CD4-positive, alpha-beta memory T cell (primary cell): ENCODE results near the gene POMP. TPM values are rescaled to one million over a fixed set of nuclear protein-coding genes. Genes with fewer than 3 reads are reported as not detected.

Source experiments
- CTCF ChIA-PET: fragments of 350-600 bp; sonication (Branson Sonifier 250); formaldehyde crosslinking; loops from one replicate; lab custom pipeline; 2021; ENCODE audit warnings: inconsistent platforms; ENCODE audit not compliant: partially characterized antibody; lab: Charles Lee
- POLR2A ChIA-PET: fragments of 350-600 bp; sonication (Branson Sonifier 250); formaldehyde crosslinking; loops from one replicate; lab custom pipeline; 2021; ENCODE audit not compliant: partially characterized antibody; lab: Charles Lee
- DNase-seq, 5 donors: peaks; one replicate each; pipeline versions ENCODE4 v3.0.0 to v3.0.0-alpha.2; 2020 to 2022; ENCODE audit warnings: mixed read lengths in 1 of 5
- H3K27ac ChIP-seq: one replicate; pipeline ENCODE4 v1.7.0; 2013; ENCODE audit warnings: low read depth, low read length
- H3K27me3 ChIP-seq: 2 replicates; pipeline ENCODE4 v1.7.0; 2013; ENCODE audit warnings: mild to moderate bottlenecking, low read length, moderate library complexity; ENCODE audit not compliant: insufficient read depth
- H3K36me3 ChIP-seq: 2 replicates; pipeline ENCODE4 v1.7.0; 2013; ENCODE audit warnings: mild to moderate bottlenecking, low read length, moderate library complexity; ENCODE audit not compliant: insufficient read depth
- H3K4me1 ChIP-seq: 2 replicates; pipeline ENCODE4 v1.7.0; 2013; ENCODE audit warnings: mild to moderate bottlenecking, low read length, moderate library complexity; ENCODE audit not compliant: insufficient read depth
- H3K4me3 ChIP-seq, 2 donors: one replicate each; pipeline ENCODE4 v1.7.0; 2013; ENCODE audit warnings: low read length in 2 of 2, mild to moderate bottlenecking in 1 of 2
- H3K9me3 ChIP-seq, 2 donors: one replicate each; pipeline ENCODE4 v1.7.0; 2013; ENCODE audit warnings: low read length in 2 of 2, control low read depth in 1 of 2; ENCODE audit not compliant: control insufficient read depth in 1 of 2
- H3K27ac Mint-ChIP-seq, 7 donors: one replicate each; pipeline ENCODE4 v1.8.0; 2020 to 2021; ENCODE audit warnings: mixed read lengths in 7 of 7, mild to moderate bottlenecking in 6 of 7, inconsistent platforms in 3 of 7, moderate library complexity in 3 of 7
- H3K27me3 Mint-ChIP-seq, 2 donors: one replicate each; pipeline ENCODE4 v1.8.0; 2020 to 2021; ENCODE audit warnings: mixed read lengths in 2 of 2
- H3K36me3 Mint-ChIP-seq, 2 donors: one replicate each; pipeline ENCODE4 v1.8.0; 2020 to 2021; ENCODE audit warnings: mixed read lengths in 2 of 2, inconsistent platforms in 1 of 2, mild to moderate bottlenecking in 1 of 2
- H3K4me1 Mint-ChIP-seq, 4 donors: one replicate each; pipeline ENCODE4 v1.8.0; 2020 to 2021; ENCODE audit warnings: mixed read lengths in 4 of 4, mild to moderate bottlenecking in 1 of 4
- H3K4me3 Mint-ChIP-seq, 8 donors: one replicate each; pipeline ENCODE4 v1.8.0; 2020 to 2021; ENCODE audit warnings: mixed read lengths in 8 of 8, mild to moderate bottlenecking in 7 of 8, moderate library complexity in 6 of 8, inconsistent platforms in 3 of 8
- H3K9me3 Mint-ChIP-seq, 8 donors: one replicate each; pipeline ENCODE4 v1.8.0; 2020 to 2021; ENCODE audit warnings: mixed read lengths in 8 of 8, mild to moderate bottlenecking in 5 of 8, inconsistent platforms in 3 of 8, moderate library complexity in 1 of 8
- intact Hi-C: fragments of 100-400 bp; cut with micrococcal nuclease; formaldehyde crosslinking; loops from one replicate; pipeline ENCODE4 v1.15.1; 2023
- polyA plus RNA-seq, 2 donors: library from polyadenylated mRNA; unstranded; fragments of 300-500 nt; fragmentation: Illumina TruSeq; gene quantifications; one replicate each; pipeline ENCODE4 v1.2.3, GENCODE V29; 2021
- total RNA-seq, 2 experiments: library from RNA; stranded (reverse); gene quantifications; one replicate each; pipeline ENCODE4 v1.2.3, GENCODE V29; 2021

POMP gene
- total and polyA plus RNA-seq, 4 experiments from 2014 or later = 23.0 to 109 (median 56.1) TPM

GRCh38 chr13:28654276-28654675, 4.7 kb upstream of the POMP start:
- Histone ChIP-seq H3K27ac (no peak overlapping the region), H3K36me3 (no peaks in the 10 kb centered on the region), H3K27me3 (no peaks in the 10 kb centered on the region), H3K9me3 (no peaks in the 10 kb centered on the region), H3K4me1 (peaks cover 12% of the 10 kb centered on the region), H3K4me3 (no peak overlapping the region)
- intact Hi-C loops = loop anchor here (10.0 kb wide), 3 partner anchors 141 to 1199 kb away; partner anchors contain the start of genes LNX2, MTIF3 and POLR1D
- ChIA-PET POLR2A (no interaction called here), CTCF (no interaction called here)
- peaks cover 0 to 2% (median 0%) of the 10 kb centered on the region in 8 donors for H3K9me3 Mint-ChIP-seq
- peaks cover 15 to 30% (median 26%) of the 10 kb centered on the region in 4 donors for H3K4me1 Mint-ChIP-seq
- H3K4me3 Mint-ChIP-seq = no peak overlapping the region
- H3K36me3 Mint-ChIP-seq = peaks cover 0 to 12% of the 10 kb centered on the region in 2 donors
- H3K27me3 Mint-ChIP-seq = no peaks in the 10 kb centered on the region
- H3K27ac Mint-ChIP-seq = no peak overlapping the region
- no peak for DNase-seq

GRCh38 chr13:28655561-28655960, 3.4 kb upstream of the POMP start:
- Mint-ChIP-seq H3K9me3 (peaks cover 0 to 2% (median 0%) of the 10 kb centered on the region in 8 donors), H3K27me3 (no peaks in the 10 kb centered on the region), H3K4me3 (peak overlapping the region in 1 of 8 donors; percentile 18), H3K4me1 (peaks cover 19 to 42% (median 36%) of the 10 kb centered on the region in 4 donors), H3K36me3 (peaks cover 0 to 23% of the 10 kb centered on the region in 2 donors), H3K27ac (peak overlapping the region in 5 of 7 donors; percentile 24 to 78 (median 44))
- CTCF ChIA-PET = no interaction called here
- no peaks in the 10 kb centered on the region for H3K9me3 ChIP-seq
- no peak overlapping the region for H3K4me3 ChIP-seq
- H3K4me1 ChIP-seq = peaks cover 23% of the 10 kb centered on the region
- H3K27me3 ChIP-seq = no peaks in the 10 kb centered on the region
- no peak for DNase-seq
- no peaks in the 10 kb centered on the region for H3K36me3 ChIP-seq
- POLR2A ChIA-PET = no interaction called here
- intact Hi-C loops = loop anchor here (10.0 kb wide), 3 partner anchors 139 to 1201 kb away; partner anchors contain the start of genes LNX2, MTIF3 and POLR1D
- H3K27ac ChIP-seq = no peak overlapping the region

- Histone ChIP-seq H3K27me3 (no peaks in the 10 kb centered on the region), H3K36me3 (peaks cover 7% of the 10 kb centered on the region), H3K27ac (peak overlapping the region; percentile 95), H3K4me1 (peaks cover 40% of the 10 kb centered on the region), H3K4me3 (peak overlapping the region; percentile 76 to 93), H3K9me3 (no peaks in the 10 kb centered on the region)
- Mint-ChIP-seq H3K27ac (peak overlapping the region; percentile 96 to 100 (median 98)), H3K4me3 (peak overlapping the region; percentile 95 to 99 (median 98)), H3K36me3 (peaks cover 11 to 30% of the 10 kb centered on the region in 2 donors), H3K27me3 (no peaks in the 10 kb centered on the region), H3K4me1 (peaks cover 34 to 63% (median 54%) of the 10 kb centered on the region in 4 donors), H3K9me3 (peaks cover 0 to 2% (median 0%) of the 10 kb centered on the region in 8 donors)
- intact Hi-C loops = loop anchor here (10.0 kb wide), 3 partner anchors 137 to 1203 kb away; partner anchors contain the start of genes LNX2, MTIF3 and POLR1D
- CTCF ChIA-PET = interaction anchor here (1.0 to 1.7 kb wide), 3 partner anchors 13 to 60 kb away, joined by 3 to 5 read pairs (median 3); partner anchors contain the start of gene SLC46A3
- no peak for DNase-seq
- POLR2A ChIA-PET = interaction anchor here (0.9 to 2.7 kb wide), 8 partner anchors 10 to 1037 kb away, joined by 3 to 41 read pairs (median 4); partner anchors contain the start of genes PAN3 and SLC46A3
Observed at GRCh38 chr13:28657784-28658538, 969 bp upstream of the POMP start.

- ChIA-PET POLR2A (interaction anchor here (0.9 to 2.7 kb wide), 10 partner anchors 10 to 1232 kb away, joined by 3 to 41 read pairs (median 4); partner anchors contain the start of genes PAN3 and SLC46A3), CTCF (interaction anchor here (1.0 to 1.7 kb wide), 3 partner anchors 13 to 60 kb away, joined by 3 to 5 read pairs (median 3); partner anchors contain the start of gene SLC46A3)
- peaks cover 8% of the 10 kb centered on the region for H3K36me3 ChIP-seq
- peak overlapping the region; percentile 95 for H3K27ac ChIP-seq
- Mint-ChIP-seq H3K4me3 (peak overlapping the region; percentile 95 to 99 (median 98)), H3K36me3 (peaks cover 11 to 33% of the 10 kb centered on the region in 2 donors), H3K9me3 (peaks cover 0 to 2% (median 0%) of the 10 kb centered on the region in 8 donors), H3K27me3 (no peaks in the 10 kb centered on the region), H3K4me1 (peaks cover 34 to 63% (median 54%) of the 10 kb centered on the region in 4 donors), H3K27ac (peak overlapping the region; percentile 96 to 100 (median 98))
- intact Hi-C loops = loop anchor here (10.0 kb wide), 3 partner anchors 136 to 1204 kb away; partner anchors contain the start of genes LNX2, MTIF3 and POLR1D
- H3K27me3 ChIP-seq = no peaks in the 10 kb centered on the region
- DNase-seq = peak in 1 of 5 donors; percentile 41
- peaks cover 40% of the 10 kb centered on the region for H3K4me1 ChIP-seq
- peak overlapping the region; percentile 76 to 93 for H3K4me3 ChIP-seq
- H3K9me3 ChIP-seq = no peaks in the 10 kb centered on the region
Observed at GRCh38 chr13:28658539-28658795, 463 bp upstream of the POMP start.

GRCh38 chr13:28659621-28659970, 666 bp downstream of the POMP start:
- peaks cover 12 to 40% of the 10 kb centered on the region in 2 donors for H3K36me3 Mint-ChIP-seq
- CTCF ChIA-PET = interaction anchor here (0.7 to 1.7 kb wide), 3 partner anchors 11 to 335 kb away, joined by 3 to 5 read pairs (median 4); partner anchors contain the start of gene SLC46A3
- peak overlapping the region; percentile 95 to 99 (median 98) for H3K4me3 Mint-ChIP-seq
- DNase-seq = peak in 4 of 5 donors; percentile 38 to 63 (median 52)
- H3K27me3 Mint-ChIP-seq = no peaks in the 10 kb centered on the region
- POLR2A ChIA-PET = interaction anchor here (0.5 to 2.7 kb wide), 8 partner anchors 10 to 1290 kb away, joined by 3 to 41 read pairs (median 4); partner anchors contain the start of genes PAN3 and SLC46A3
- H3K9me3 Mint-ChIP-seq = peaks cover 0 to 2% (median 0%) of the 10 kb centered on the region in 8 donors
- H3K27me3 ChIP-seq = no peaks in the 10 kb centered on the region
- peak overlapping the region; percentile 96 to 100 (median 98) for H3K27ac Mint-ChIP-seq
- peak overlapping the region; percentile 76 to 93 for H3K4me3 ChIP-seq
- H3K4me1 ChIP-seq = peaks cover 40% of the 10 kb centered on the region
- H3K36me3 ChIP-seq = peaks cover 13% of the 10 kb centered on the region
- no peaks in the 10 kb centered on the region for H3K9me3 ChIP-seq
- peaks cover 34 to 63% (median 54%) of the 10 kb centered on the region in 4 donors for H3K4me1 Mint-ChIP-seq
- peak overlapping the region; percentile 95 for H3K27ac ChIP-seq
- intact Hi-C loops = loop anchor here (1.0 to 10.0 kb wide), 6 partner anchors 60 to 1408 kb away; partner anchors contain the start of genes LNX2, MTIF3, PAN3 and POLR1D

DNA sequence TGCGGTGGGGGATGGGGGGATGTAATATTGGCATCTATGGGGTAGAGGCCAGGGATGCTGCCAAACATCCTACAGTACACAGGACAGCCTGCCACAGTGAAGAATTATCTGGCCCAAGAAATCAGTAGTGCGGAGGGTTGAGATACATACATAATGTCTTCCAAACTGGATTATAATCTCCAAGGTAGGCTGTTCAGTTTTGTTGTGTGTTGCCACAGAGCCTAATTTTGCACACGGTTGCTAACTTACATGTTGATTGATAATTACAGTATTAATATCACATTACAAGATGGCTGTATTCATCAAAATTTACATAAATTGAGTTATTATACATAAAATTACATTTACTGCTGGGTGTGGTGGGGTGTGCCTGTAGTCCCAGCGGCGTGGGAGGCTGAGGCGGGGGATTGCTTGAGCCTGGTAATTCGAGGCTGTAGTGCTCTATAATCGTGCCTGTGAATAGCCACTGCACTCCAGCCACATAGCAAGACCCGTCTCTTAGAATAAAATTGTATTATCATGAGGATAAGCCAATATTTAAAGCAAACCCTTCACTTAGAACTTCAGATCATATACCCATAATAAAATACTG, 8.1 kb downstream of the POMP start:
- Mint-ChIP-seq H3K4me3 (no peak overlapping the region), H3K27me3 (no peaks in the 10 kb centered on the region), H3K9me3 (no peaks in the 10 kb centered on the region), H3K36me3 (peaks cover 67 to 89% of the 10 kb centered on the region in 2 donors), H3K4me1 (peaks cover 11 to 18% (median 16%) of the 10 kb centered on the region in 4 donors), H3K27ac (peak overlapping the region in 2 of 7 donors; percentile 17 to 30)
- ChIA-PET CTCF (no interaction called here), POLR2A (no interaction called here)
- H3K36me3 ChIP-seq = peaks cover 78% of the 10 kb centered on the region
- intact Hi-C loops = no loop called here
- H3K9me3 ChIP-seq = no peaks in the 10 kb centered on the region
- no peak overlapping the region for H3K4me3 ChIP-seq
- H3K27me3 ChIP-seq = no peaks in the 10 kb centered on the region
- DNase-seq = no peak
- H3K27ac ChIP-seq = no peak overlapping the region
- peaks cover 3% of the 10 kb centered on the region for H3K4me1 ChIP-seq
